ENCODE data around the gene TMEM45B. TPM values are rescaled to one million over a fixed set of nuclear protein-coding genes. Genes with fewer than 3 reads are reported as not detected.
"Not testable (repeated sequence)": the region's sequence is repeated elsewhere in the genome, so short reads cannot be mapped to it uniquely, and the experiment has no call there.

The TMEM45B gene
- total RNA-seq, 1 experiment from 2014 or later: 0.73 TPM

- Histone ChIP-seq H3K36me3 (replicated peaks; ENCODE audit: control insufficient read depth, insufficient read depth, low read length) (no peaks in the 10 kb centered on the region), H3K27me3 (ENCODE audit: control insufficient read depth, insufficient read depth, low read length) (no peaks in the 10 kb centered on the region)
Observed at GRCh38 chr11:129791515-129791914, 24.1 kb upstream of the TMEM45B start.

GRCh38 chr11:129792663-129793062 is 23.0 kb upstream of the TMEM45B start:
- Histone ChIP-seq H3K36me3 (replicated peaks; ENCODE audit: control insufficient read depth, insufficient read depth, low read length) (no peaks in the 10 kb centered on the region), H3K27me3 (ENCODE audit: control insufficient read depth, insufficient read depth, low read length) (no peaks in the 10 kb centered on the region), H3K4me3 (ENCODE audit: insufficient read depth, low read depth, low read length) (no peak overlapping the region)
- DNase-seq: no peak

More at GRCh38 chr11:129791515-129791914, 24.1 kb upstream of the TMEM45B start:
- H3K4me3 ChIP-seq (ENCODE audit: insufficient read depth, low read depth, low read length): no peak overlapping the region
- DNase-seq: no peak

- H3K36me3 ChIP-seq (replicated peaks; ENCODE audit: control insufficient read depth, insufficient read depth, low read length): no peaks in the 10 kb centered on the region
- H3K27me3 ChIP-seq (ENCODE audit: control insufficient read depth, insufficient read depth, low read length): no peaks in the 10 kb centered on the region
- H3K4me3 ChIP-seq (ENCODE audit: insufficient read depth, low read depth, low read length): no peak overlapping the region
- no peak for DNase-seq
Observed at GRCh38 chr11:129795089-129795488, 20.6 kb upstream of the TMEM45B start.

DNA sequence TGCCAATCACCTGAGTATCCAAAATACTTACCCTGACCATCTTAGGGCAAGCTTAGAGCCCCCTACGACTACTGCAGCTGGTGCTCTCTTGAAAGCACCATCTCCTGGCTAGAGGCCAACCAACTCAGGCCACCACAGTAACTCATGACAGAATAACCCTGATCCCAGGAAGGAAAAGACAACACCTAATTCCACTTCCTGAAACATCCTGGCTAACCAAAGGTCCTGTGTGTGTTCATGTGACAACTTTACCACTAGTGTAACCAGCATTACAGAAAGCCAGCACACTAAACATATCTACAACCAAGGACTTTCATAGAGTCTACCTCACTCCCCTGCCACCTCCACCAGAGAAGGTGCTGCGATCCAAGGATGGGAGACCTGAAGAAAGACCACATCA is 17.4 kb upstream of the TMEM45B start:
- Histone ChIP-seq H3K36me3 (replicated peaks; ENCODE audit: control insufficient read depth, insufficient read depth, low read length) (no peaks in the 10 kb centered on the region), H3K4me3 (ENCODE audit: insufficient read depth, low read depth, low read length) (no peak overlapping the region), H3K27me3 (ENCODE audit: control insufficient read depth, insufficient read depth, low read length) (no peaks in the 10 kb centered on the region)
- no peak for DNase-seq

DNA sequence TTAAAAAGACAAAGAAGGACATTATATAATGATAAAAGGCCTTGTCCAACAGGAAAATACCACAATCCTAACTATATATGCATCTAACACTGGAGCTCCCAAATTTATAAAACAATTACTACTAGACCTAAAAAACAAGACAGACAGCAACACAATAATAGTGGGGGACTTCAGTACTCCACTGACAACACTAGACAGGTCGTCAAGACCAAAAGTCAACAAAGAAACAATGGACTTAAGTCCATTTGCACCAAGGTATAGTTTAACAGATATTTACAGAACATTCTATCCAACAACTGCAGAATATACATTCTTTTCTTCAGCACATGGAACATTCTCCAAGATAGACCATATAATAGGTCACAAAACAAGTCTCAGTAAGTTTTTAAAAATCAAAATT is 15.5 kb upstream of the TMEM45B start:
- DNase-seq; H3K36me3 ChIP-seq (replicated peaks; ENCODE audit: control insufficient read depth, insufficient read depth, low read length); H3K27me3 ChIP-seq (ENCODE audit: control insufficient read depth, insufficient read depth, low read length); H3K4me3 ChIP-seq (ENCODE audit: insufficient read depth, low read depth, low read length): not testable (repeated sequence)

- Histone ChIP-seq H3K4me3 (ENCODE audit: insufficient read depth, low read depth, low read length) (no peak overlapping the region), H3K27me3 (ENCODE audit: control insufficient read depth, insufficient read depth, low read length) (no peaks in the 10 kb centered on the region), H3K36me3 (replicated peaks; ENCODE audit: control insufficient read depth, insufficient read depth, low read length) (no peaks in the 10 kb centered on the region)
- no peak for DNase-seq
Observed at GRCh38 chr11:129800655-129801054, 15.0 kb upstream of the TMEM45B start.

DNA sequence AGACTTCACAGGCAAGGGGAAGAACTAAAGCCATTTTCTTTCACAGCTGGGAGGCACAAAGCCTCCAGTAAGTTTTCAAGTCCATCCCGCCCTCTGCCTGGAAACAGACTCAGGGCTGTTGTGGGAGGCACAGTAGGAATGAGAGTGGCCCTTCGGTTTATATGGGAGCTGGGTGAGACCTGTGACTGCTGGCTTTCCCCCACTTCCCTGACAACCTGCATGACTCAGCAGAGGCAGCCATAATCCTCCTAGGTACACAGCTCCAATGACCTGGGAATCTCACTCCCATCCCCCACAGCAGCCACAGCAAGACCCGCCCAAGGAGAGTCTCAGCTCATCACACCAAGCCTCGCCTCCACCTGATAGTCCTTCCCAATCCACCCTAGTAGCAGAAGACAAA is 12.1 kb upstream of the TMEM45B start:
- no peaks in the 10 kb centered on the region for H3K36me3 ChIP-seq (replicated peaks; ENCODE audit: control insufficient read depth, insufficient read depth, low read length)
- H3K4me3 ChIP-seq (ENCODE audit: insufficient read depth, low read depth, low read length): no peak overlapping the region
- no peaks in the 10 kb centered on the region for H3K27me3 ChIP-seq (ENCODE audit: control insufficient read depth, insufficient read depth, low read length)
- DNase-seq: no peak

GRCh38 chr11:129804012-129804411 is 11.6 kb upstream of the TMEM45B start:
- no peak for DNase-seq
- Histone ChIP-seq H3K27me3 (ENCODE audit: control insufficient read depth, insufficient read depth, low read length) (no peaks in the 10 kb centered on the region), H3K36me3 (replicated peaks; ENCODE audit: control insufficient read depth, insufficient read depth, low read length) (no peaks in the 10 kb centered on the region), H3K4me3 (ENCODE audit: insufficient read depth, low read depth, low read length) (no peak overlapping the region)

DNA sequence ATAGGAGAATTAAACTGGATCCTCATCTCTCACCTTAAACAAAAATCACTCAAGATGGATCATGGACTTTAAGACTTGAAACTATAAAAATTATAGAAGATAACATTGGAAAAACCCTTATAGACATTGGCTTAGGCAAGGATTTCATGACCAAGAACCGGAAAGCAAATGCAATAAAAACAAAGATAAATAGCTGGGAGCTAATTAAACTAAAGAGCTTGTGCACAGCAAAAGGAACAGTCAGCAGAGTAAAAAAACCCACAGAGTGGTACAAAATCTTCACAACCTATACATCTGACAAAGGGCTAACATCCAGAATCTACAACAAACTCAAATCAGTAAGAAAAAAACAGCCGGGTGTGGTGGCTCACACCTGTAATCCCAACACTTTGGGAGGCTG is 7.4 kb upstream of the TMEM45B start:
- not testable (repeated sequence) for H3K36me3 ChIP-seq (replicated peaks; ENCODE audit: control insufficient read depth, insufficient read depth, low read length); DNase-seq; H3K4me3 ChIP-seq (ENCODE audit: insufficient read depth, low read depth, low read length); H3K27me3 ChIP-seq (ENCODE audit: control insufficient read depth, insufficient read depth, low read length)

DNA sequence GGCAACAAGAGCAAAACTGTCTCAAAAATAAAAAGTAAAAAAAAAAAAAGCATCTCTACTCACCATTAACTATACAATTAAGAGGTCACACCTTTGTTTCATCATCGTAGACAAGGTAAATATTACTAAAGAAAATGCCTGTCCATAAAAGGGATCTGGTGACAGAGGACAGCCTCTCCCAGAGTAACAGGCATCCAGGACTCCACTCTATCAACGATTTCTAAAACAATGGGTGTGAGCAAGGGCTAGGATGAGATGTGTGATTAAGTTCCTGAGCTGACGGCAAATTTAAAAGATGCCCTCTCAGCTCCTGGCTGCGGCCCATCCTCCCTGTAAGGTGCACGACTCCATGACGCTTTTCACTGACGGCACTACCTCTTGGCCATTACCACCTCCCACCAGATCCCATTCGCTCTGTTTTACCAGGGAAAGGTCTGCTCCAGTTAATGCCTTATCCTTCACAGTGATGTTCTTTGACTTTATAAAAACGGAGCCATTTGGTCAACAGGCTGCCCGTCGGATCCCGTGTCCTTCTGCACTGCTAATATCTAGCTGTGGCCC is 2.3 kb upstream of the TMEM45B start:
- peaks cover 17% of the 10 kb centered on the region for H3K27me3 ChIP-seq (ENCODE audit: control insufficient read depth, insufficient read depth, low read length)

DNA sequence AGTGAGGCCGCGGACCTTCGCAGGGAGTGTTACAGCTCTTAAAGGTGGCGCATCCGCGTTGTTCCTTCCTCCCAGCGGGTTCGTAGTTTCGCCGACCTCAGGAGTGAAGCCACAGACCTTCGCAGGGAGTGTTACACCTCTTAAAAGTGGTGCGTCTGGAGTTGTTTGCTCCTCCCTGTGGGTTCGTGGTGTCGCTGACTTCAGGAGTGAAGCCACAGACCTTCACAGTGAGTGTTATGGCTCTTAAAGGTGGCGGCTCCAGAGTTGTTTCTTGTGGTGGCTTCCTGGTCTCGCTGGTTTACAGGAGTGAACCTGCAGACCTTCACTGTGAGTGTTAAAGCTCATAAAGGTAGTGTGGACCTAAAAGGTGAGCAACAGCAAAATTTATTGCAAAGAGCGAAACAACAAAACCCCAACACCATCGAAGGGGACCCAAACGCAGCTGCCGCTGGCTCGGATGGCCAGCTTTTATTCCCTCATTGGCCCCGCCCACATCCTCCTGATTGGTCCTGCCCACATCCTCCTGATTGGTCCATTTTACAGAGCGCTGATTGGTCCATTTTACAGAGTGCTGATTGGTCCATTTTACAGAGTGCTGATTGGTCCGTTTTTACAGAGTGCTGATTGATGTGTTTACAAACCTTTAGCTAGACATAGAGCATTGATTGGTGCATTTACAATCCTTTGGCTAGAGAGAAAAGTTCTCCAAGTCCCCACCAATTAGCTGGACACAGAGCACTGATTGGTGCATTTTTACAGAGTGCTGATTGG is 1.2 kb upstream of the TMEM45B start:
- Histone ChIP-seq H3K4me3 (ENCODE audit: insufficient read depth, low read depth, low read length) (no peak overlapping the region), H3K27me3 (ENCODE audit: control insufficient read depth, insufficient read depth, low read length) (peaks cover 17% of the 10 kb centered on the region), H3K36me3 (replicated peaks; ENCODE audit: control insufficient read depth, insufficient read depth, low read length) (no peaks in the 10 kb centered on the region)
- DNase-seq: no peak

More for the DNA sequence above, 2.3 kb upstream of the TMEM45B start:
- no peak overlapping the region for H3K4me3 ChIP-seq (ENCODE audit: insufficient read depth, low read depth, low read length)
- no peaks in the 10 kb centered on the region for H3K36me3 ChIP-seq (replicated peaks; ENCODE audit: control insufficient read depth, insufficient read depth, low read length)
- DNase-seq: no peak

GRCh38 chr11:129817534-129818051 is 1.9 kb downstream of the TMEM45B start:
- Histone ChIP-seq H3K27me3 (ENCODE audit: control insufficient read depth, insufficient read depth, low read length) (peaks cover 17% of the 10 kb centered on the region), H3K4me3 (ENCODE audit: insufficient read depth, low read depth, low read length) (no peak overlapping the region), H3K36me3 (replicated peaks; ENCODE audit: control insufficient read depth, insufficient read depth, low read length) (no peaks in the 10 kb centered on the region)
- DNase-seq: no peak

GRCh38 chr11:129818236-129818635 is 2.6 kb downstream of the TMEM45B start:
- H3K27me3 ChIP-seq (ENCODE audit: control insufficient read depth, insufficient read depth, low read length): peaks cover 17% of the 10 kb centered on the region
- H3K4me3 ChIP-seq (ENCODE audit: insufficient read depth, low read depth, low read length): not testable (repeated sequence)

DNA sequence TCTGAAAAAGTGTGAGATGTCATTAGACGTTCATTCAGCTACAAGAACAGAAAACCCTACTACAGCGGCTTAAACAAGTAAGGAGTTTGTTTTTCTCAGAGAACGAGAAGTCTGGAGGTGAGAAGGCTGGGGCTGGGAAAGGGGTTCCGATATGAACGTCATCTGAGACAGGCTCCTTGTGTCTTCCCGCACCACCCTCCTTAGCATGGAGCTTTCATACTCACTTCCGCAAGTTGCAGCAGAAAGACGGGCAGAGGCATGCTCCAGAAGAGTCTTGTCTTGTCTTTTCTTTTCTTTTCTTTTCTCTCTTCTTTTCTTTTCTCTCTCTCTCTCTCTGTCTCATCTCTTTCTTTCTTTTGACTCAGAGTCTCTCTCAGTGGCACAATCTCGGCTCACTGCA is 3.6 kb downstream of the TMEM45B start:
- DNase-seq: no peak
- Histone ChIP-seq H3K36me3 (replicated peaks; ENCODE audit: control insufficient read depth, insufficient read depth, low read length) (no peaks in the 10 kb centered on the region), H3K4me3 (ENCODE audit: insufficient read depth, low read depth, low read length) (no peak overlapping the region), H3K27me3 (ENCODE audit: control insufficient read depth, insufficient read depth, low read length) (peaks cover 17% of the 10 kb centered on the region)

More at GRCh38 chr11:129818236-129818635, 2.6 kb downstream of the TMEM45B start:
- H3K36me3 ChIP-seq (replicated peaks; ENCODE audit: control insufficient read depth, insufficient read depth, low read length); DNase-seq: not testable (repeated sequence)

- H3K4me3 ChIP-seq (ENCODE audit: insufficient read depth, low read depth, low read length); H3K36me3 ChIP-seq (replicated peaks; ENCODE audit: control insufficient read depth, insufficient read depth, low read length); DNase-seq: not testable (repeated sequence)
- H3K27me3 ChIP-seq (ENCODE audit: control insufficient read depth, insufficient read depth, low read length): peaks cover 14% of the 10 kb centered on the region
Observed at GRCh38 chr11:129820228-129820627, 4.6 kb downstream of the TMEM45B start.
